Posterior cingulate gyrus (tissue), 11 donors: ENCODE results near the gene PDCD6IP.
A peak's percentile ranks its signal among the peaks of the same experiment; 100 is the strongest.

ENCODE experiments used
- DNase-seq, 10 donors: peaks; one replicate each; pipeline versions ENCODE4 v3.0.0 to v3.0.0-alpha.2; 2020 to 2021; ENCODE audit warnings: mixed read lengths in 3 of 10
- intact Hi-C: fragments of 100-400 bp; cut with DNase I; formaldehyde crosslinking; loops from one replicate; pipeline ENCODE4 v1.15.1; 2023

The PDCD6IP gene

GRCh38 chr3:33885496-33885895, 87.1 kb downstream of the PDCD6IP start:
- intact Hi-C loops: no loop called here
- DNase-seq: no peak

- intact Hi-C loops: no loop called here
- no peak for DNase-seq
Measured at GRCh38 chr3:33886015-33886414, 87.6 kb downstream of the PDCD6IP start.

GRCh38 chr3:33887478-33887877, 89.0 kb downstream of the PDCD6IP start:
- intact Hi-C loops: no loop called here
- DNase-seq: no peak

- intact Hi-C loops: no loop called here
- no peak for DNase-seq
Measured at GRCh38 chr3:33889394-33890039, 91.1 kb downstream of the PDCD6IP start.

- intact Hi-C loops: no loop called here
- DNase-seq: no peak
Measured at GRCh38 chr3:33892655-33893054, 94.2 kb downstream of the PDCD6IP start.

GRCh38 chr3:33895658-33896057, 97.2 kb downstream of the PDCD6IP start:
- intact Hi-C loops: no loop called here
- no peak for DNase-seq

- intact Hi-C loops: no loop called here
Measured at GRCh38 chr3:33897306-33897705, 98.9 kb downstream of the PDCD6IP start.

GRCh38 chr3:33898901-33899300, 100.5 kb downstream of the PDCD6IP start:
- intact Hi-C loops: no loop called here
- DNase-seq: no peak

More at GRCh38 chr3:33897306-33897705, 98.9 kb downstream of the PDCD6IP start:
- DNase-seq: no peak

GRCh38 chr3:33900440-33900808, 102.0 kb downstream of the PDCD6IP start:
- intact Hi-C loops: no loop called here
- no peak for DNase-seq

GRCh38 chr3:33900809-33901505, 102.5 kb downstream of the PDCD6IP start:
- intact Hi-C loops: no loop called here
- no peak for DNase-seq

GRCh38 chr3:33901862-33902563, 103.6 kb downstream of the PDCD6IP start:
- DNase-seq: no peak
- intact Hi-C loops: no loop called here

GRCh38 chr3:33904730-33905129, 106.3 kb downstream of the PDCD6IP start:
- intact Hi-C loops: no loop called here
- no peak for DNase-seq

- DNase-seq: no peak
- intact Hi-C loops: no loop called here
Measured at GRCh38 chr3:33908250-33908851, 109.9 kb downstream of the PDCD6IP start.

GRCh38 chr3:33909547-33909946, 111.1 kb downstream of the PDCD6IP start:
- intact Hi-C loops: no loop called here

GRCh38 chr3:33910031-33910430, 111.6 kb downstream of the PDCD6IP start:
- no peak for DNase-seq
- intact Hi-C loops: no loop called here

More at GRCh38 chr3:33909547-33909946, 111.1 kb downstream of the PDCD6IP start:
- DNase-seq: no peak

GRCh38 chr3:33911525-33912322, 113.3 kb downstream of the PDCD6IP start:
- intact Hi-C loops: no loop called here
- no peak for DNase-seq

- intact Hi-C loops: no loop called here
- no peak for DNase-seq
Measured at GRCh38 chr3:33914212-33914611, 115.8 kb downstream of the PDCD6IP start.

- intact Hi-C loops: no loop called here
- no peak for DNase-seq
Measured at GRCh38 chr3:33914731-33915379, 116.4 kb downstream of the PDCD6IP start.

GRCh38 chr3:33915796-33916546, 117.5 kb downstream of the PDCD6IP start:
- intact Hi-C loops: no loop called here
- peak; percentile 28 to 97 (median 76) for DNase-seq
